HCT116 (cell line): ENCODE data around the gene CHD8. TPM values are rescaled to one million over a fixed set of nuclear protein-coding genes. Genes with fewer than 3 reads are reported as not detected.

Source experiments
- ATAC-seq: fragments of 200-7000 bp; cut with Tn5 transposase; 2 replicates; pipeline ENCODE4 v1.9.1; 2020; ENCODE audit warnings: mild to moderate bottlenecking, moderate library complexity
- BruUV-seq: library from RNA; stranded (reverse); fragments of 400-500 nt; replicated peaks from 2 replicates; lab custom pipeline; 2021; lab: Mats Ljungman, UMichigan
- CTCF ChIA-PET: fragments of 300-600 bp; sonication (Branson Sonifier 250); formaldehyde crosslinking; loops from one replicate; lab custom pipeline; 2021; ENCODE audit warnings: antibody characterized with exemption; lab: Charles Lee
- POLR2A ChIA-PET: fragments of 300-600, 350-600 bp; sonication (Branson Sonifier 250); formaldehyde crosslinking; loops from one replicate; lab custom pipeline; 2021; ENCODE audit warnings: antibody characterized with exemption; lab: Charles Lee
- RAD21 ChIA-PET, 2 experiments: fragments of 300-600 bp; sonication (Branson Sonifier 250); formaldehyde crosslinking; loops; one replicate each; lab custom pipeline; 2023; ENCODE audit warnings: low total read pairs in 2 of 2; ENCODE audit not compliant: uncharacterized antibody in 2 of 2, unreplicated experiment in 2 of 2, low non-redundant PET in 1 of 2; lab: Charles Lee
- DNase-seq: peaks from one replicate; pipeline ENCODE4 v3.0.0-alpha.2; 2010; ENCODE audit warnings: low read depth, low spot score
- H2AFZ ChIP-seq: fragments of 200-600 bp; shearing (Covaris generic), sonication (generic); 2 replicates; pipeline ENCODE4 v1.6.1; 2017; ENCODE audit warnings: low read depth, mixed run types, mixed read lengths, antibody characterized with exemption, low read length; ENCODE audit not compliant: poor library complexity, severe bottlenecking
- H3K27ac ChIP-seq: 2 replicates; pipeline ENCODE4 v1.5.1; 2012; ENCODE audit warnings: low read depth, low read length
- H3K27me3 ChIP-seq: fragments of 200-600 bp; sonication (generic); 2 replicates; pipeline ENCODE4 v1.6.1; 2016; ENCODE audit warnings: mixed run types, low read length, mixed read lengths; ENCODE audit not compliant: insufficient read depth
- H3K36me3 ChIP-seq, 2 experiments: fragments of 200-500 bp in 1 of 2; fragments of 200-600 bp in 1 of 2; sonication (Bioruptor generic) in 1 of 2; sonication (generic) in 1 of 2; 2 replicates each; pipeline versions ENCODE4 v1.5.1 to v1.6.1; 2014 to 2016; ENCODE audit warnings: low read length in 2 of 2, inconsistent platforms in 1 of 2, mixed read lengths in 1 of 2, mixed run types in 1 of 2; ENCODE audit not compliant: insufficient read depth in 2 of 2, control insufficient read depth in 1 of 2
- H3K4me1 ChIP-seq, 2 experiments: fragments of 200-600 bp in 1 of 2; sonication (generic) in 1 of 2; 2 replicates each; pipeline versions ENCODE4 v1.5.1 to v1.6.1; 2012 to 2017; ENCODE audit warnings: low read length in 2 of 2, inconsistent platforms in 1 of 2, mild to moderate bottlenecking in 1 of 2, mixed read lengths in 1 of 2, mixed run types in 1 of 2, moderate library complexity in 1 of 2; ENCODE audit not compliant: insufficient read depth in 2 of 2, control insufficient read depth in 1 of 2
- H3K4me2 ChIP-seq: fragments of 200-600 bp; sonication (generic); 2 replicates; pipeline ENCODE4 v1.6.1; 2017; ENCODE audit warnings: mixed run types, low read length, mixed read lengths
- H3K4me3 ChIP-seq, 2 experiments: fragments of 200-600 bp in 1 of 2; sonication (generic) in 1 of 2; replicated peaks in 1 of 2; 2 replicates each; pipeline ENCODE4 v1.5.1; 2011 to 2016; ENCODE audit warnings: low read length in 2 of 2, control low read depth in 1 of 2, low read depth in 1 of 2, mild to moderate bottlenecking in 1 of 2, mixed read lengths in 1 of 2, mixed run types in 1 of 2
- H3K79me2 ChIP-seq: fragments of 200-600 bp; sonication (generic); 2 replicates; pipeline ENCODE4 v1.6.1; 2017; ENCODE audit warnings: mild to moderate bottlenecking, mixed run types, low read length, moderate library complexity, mixed read lengths; ENCODE audit not compliant: insufficient read depth
- H3K9ac ChIP-seq: fragments of 200-600 bp; sonication (generic); 2 replicates; pipeline ENCODE4 v1.6.1; 2016; ENCODE audit warnings: low read length, mixed read lengths
- H3K9me2 ChIP-seq: fragments of 200-600 bp; sonication (generic), shearing (Covaris generic); 2 replicates; pipeline ENCODE4 v1.6.1; 2017; ENCODE audit warnings: mixed run types, mild to moderate bottlenecking, moderate library complexity; ENCODE audit not compliant: insufficient read depth
- H3K9me3 ChIP-seq, 2 experiments: fragments of 200-500 bp in 1 of 2; fragments of 200-600 bp in 1 of 2; sonication (Bioruptor generic) in 1 of 2; sonication (generic) in 1 of 2; 2 replicates each; pipeline ENCODE4 v1.6.1; 2014 to 2017; ENCODE audit warnings: low read length in 2 of 2, mixed read lengths in 2 of 2, inconsistent platforms in 1 of 2, low read depth in 1 of 2, mild to moderate bottlenecking in 1 of 2, mixed run types in 1 of 2, moderate library complexity in 1 of 2; ENCODE audit not compliant: control insufficient read depth in 1 of 2, insufficient read depth in 1 of 2
- H4K20me1 ChIP-seq: fragments of 200-600 bp; sonication (generic), shearing (Covaris generic); 2 replicates; pipeline ENCODE4 v1.6.1; 2017; ENCODE audit warnings: mixed run types, mild to moderate bottlenecking, moderate library complexity; ENCODE audit not compliant: insufficient read depth
- ATF3 ChIP-seq: IDR thresholded peaks from 2 replicates; pipeline ENCODE4 v1.6.1; 2012
- CTCF ChIP-seq, 3 experiments: fragments of 200-600 bp in 1 of 3; sonication (generic) in 1 of 3; IDR thresholded peaks in 2 of 3; conservative IDR thresholded peaks in 1 of 3; 2 replicates each; pipeline ENCODE4 v1.5.1; 2012 to 2017; ENCODE audit warnings: low read depth in 2 of 3, low read length in 2 of 3, antibody characterized with exemption in 1 of 3, borderline replicate concordance in 1 of 3, control low read depth in 1 of 3, mild to moderate bottlenecking in 1 of 3, mixed read lengths in 1 of 3, mixed run types in 1 of 3, moderate library complexity in 1 of 3; ENCODE audit not compliant: insufficient read depth in 1 of 3
- FOSL1 ChIP-seq: IDR thresholded peaks from 2 replicates; pipeline ENCODE4 v1.6.1; 2012; ENCODE audit warnings: low read depth
- POLR2A ChIP-seq: IDR thresholded peaks from 2 replicates; pipeline ENCODE4 v1.7.0; 2011; ENCODE audit warnings: borderline replicate concordance; ENCODE audit not compliant: insufficient read depth, insufficient read length; ENCODE audit errors: extremely low read depth
- SIN3A ChIP-seq: IDR thresholded peaks from 2 replicates; pipeline ENCODE4 v1.6.1; 2012; ENCODE audit warnings: low read depth
- intact Hi-C: fragments of 100-400 bp; cut with micrococcal nuclease; formaldehyde crosslinking; loops from 2 replicates; pipeline ENCODE4 v1.10.0; 2022
- total RNA-seq: library from RNA; stranded (reverse); gene quantifications from one replicate; pipeline ENCODE4 v1.2.1, GENCODE V29; 2021; ENCODE audit not compliant: unreplicated experiment

The CHD8 gene
- total RNA-seq, 1 experiment from 2014 or later, result 46.8 TPM

- H3K4me2 ChIP-seq, result no peak overlapping the region
- ChIA-PET RAD21 (no interaction called here), CTCF (no interaction called here), POLR2A (interaction anchor here (1.0 kb wide), 1 partner anchor 9 kb away, joined by 3 read pairs; the partner anchor contains the start of gene METTL3)
- no peak overlapping the region for H2AFZ ChIP-seq
- H3K4me1 ChIP-seq, result no peaks in the 10 kb centered on the region
- no peak overlapping the region for H3K4me3 ChIP-seq
- no peak overlapping the region for H3K9ac ChIP-seq
- H3K27ac ChIP-seq, result no peak overlapping the region
- ATAC-seq, result no peak
- no peak for DNase-seq
- peaks cover 6% of the 10 kb centered on the region; the same call in 1 of the 2 replicates for H4K20me1 ChIP-seq
- H3K36me3 ChIP-seq, result peaks cover 39 to 59% of the 10 kb centered on the region in 2 experiments
- BruUV-seq, result no TSS peak
- no peak for TF ChIP-seq FOSL1
- TF ChIP-seq POLR2A, result no peak
- no peak for TF ChIP-seq SIN3A
- TF ChIP-seq ATF3, result no peak
- no peak for TF ChIP-seq CTCF (IDR thresholded peaks at IDR 0.05 in 2 of 3, conservative IDR thresholded peaks at IDR 0.05 in 1 of 3; ENCODE audit: borderline replicate concordance in 1 of 3, insufficient read depth in 1 of 3, low read depth in 2 of 3, low read length in 2 of 3)
- H3K9me2 ChIP-seq, result no peaks in the 10 kb centered on the region
- no peaks in the 10 kb centered on the region for H3K9me3 ChIP-seq
- peaks cover 68% of the 10 kb centered on the region for H3K79me2 ChIP-seq
- intact Hi-C loops, result no loop called here
- H3K27me3 ChIP-seq, result no peaks in the 10 kb centered on the region
Observed at GRCh38 chr14:21501568-21501967, 45.6 kb upstream of the CHD8 start.
